Astrocyte (in vitro differentiated cells and primary cell): Measurements from ENCODE around the gene STK31.

Experiments
- EZH2 ChIP-seq: IDR thresholded peaks from 2 replicates; pipeline ENCODE4 v1.6.1; 2012; ENCODE audit warnings: mild to moderate bottlenecking, low read length, inconsistent platforms; ENCODE audit not compliant: insufficient read depth
- TF ChIP-seq, protein P1 (sequence below): IDR thresholded peaks from 2 replicates; pipeline ENCODE4 v1.5.1; 2011; ENCODE audit warnings: low read depth, mild to moderate bottlenecking, inconsistent platforms, low read length, moderate library complexity; ENCODE audit not compliant: insufficient read depth

DNA sequence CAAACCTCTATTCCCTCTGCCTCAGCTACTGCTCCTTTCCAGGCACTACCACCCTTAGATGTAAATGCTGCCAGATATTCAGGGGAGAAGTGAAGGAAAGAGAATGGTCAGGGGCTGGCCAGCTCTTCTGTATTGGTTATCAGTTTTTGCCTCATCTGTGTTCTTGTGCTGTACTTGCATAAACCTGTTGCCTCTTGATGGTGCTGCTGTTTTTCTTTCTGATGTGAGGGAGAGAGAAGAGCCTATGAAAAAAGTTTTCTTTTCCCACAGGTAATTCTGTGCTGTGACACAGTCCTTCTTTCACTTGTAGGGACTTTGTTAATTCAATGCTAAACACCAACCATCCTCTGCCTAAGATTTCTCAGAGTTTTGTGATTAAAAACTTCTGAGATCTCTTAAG lies 57.5 kb downstream of the STK31 start:
- no peak for TF ChIP-seq EZH2
- TF ChIP-seq, protein P1, sequence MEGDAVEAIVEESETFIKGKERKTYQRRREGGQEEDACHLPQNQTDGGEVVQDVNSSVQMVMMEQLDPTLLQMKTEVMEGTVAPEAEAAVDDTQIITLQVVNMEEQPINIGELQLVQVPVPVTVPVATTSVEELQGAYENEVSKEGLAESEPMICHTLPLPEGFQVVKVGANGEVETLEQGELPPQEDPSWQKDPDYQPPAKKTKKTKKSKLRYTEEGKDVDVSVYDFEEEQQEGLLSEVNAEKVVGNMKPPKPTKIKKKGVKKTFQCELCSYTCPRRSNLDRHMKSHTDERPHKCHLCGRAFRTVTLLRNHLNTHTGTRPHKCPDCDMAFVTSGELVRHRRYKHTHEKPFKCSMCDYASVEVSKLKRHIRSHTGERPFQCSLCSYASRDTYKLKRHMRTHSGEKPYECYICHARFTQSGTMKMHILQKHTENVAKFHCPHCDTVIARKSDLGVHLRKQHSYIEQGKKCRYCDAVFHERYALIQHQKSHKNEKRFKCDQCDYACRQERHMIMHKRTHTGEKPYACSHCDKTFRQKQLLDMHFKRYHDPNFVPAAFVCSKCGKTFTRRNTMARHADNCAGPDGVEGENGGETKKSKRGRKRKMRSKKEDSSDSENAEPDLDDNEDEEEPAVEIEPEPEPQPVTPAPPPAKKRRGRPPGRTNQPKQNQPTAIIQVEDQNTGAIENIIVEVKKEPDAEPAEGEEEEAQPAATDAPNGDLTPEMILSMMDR = no peak
